ENCODE data around the gene DCP1A. TPM values are rescaled to one million over a fixed set of nuclear protein-coding genes. Genes with fewer than 3 reads are reported as not detected.

DCP1A gene
- total and polyA plus RNA-seq, 9 of the 15 experiments (the other 6 are each of a cell fraction or from before 2014, with no cell fraction given): 6.6 to 33.7 (median 13.3) TPM

DNA sequence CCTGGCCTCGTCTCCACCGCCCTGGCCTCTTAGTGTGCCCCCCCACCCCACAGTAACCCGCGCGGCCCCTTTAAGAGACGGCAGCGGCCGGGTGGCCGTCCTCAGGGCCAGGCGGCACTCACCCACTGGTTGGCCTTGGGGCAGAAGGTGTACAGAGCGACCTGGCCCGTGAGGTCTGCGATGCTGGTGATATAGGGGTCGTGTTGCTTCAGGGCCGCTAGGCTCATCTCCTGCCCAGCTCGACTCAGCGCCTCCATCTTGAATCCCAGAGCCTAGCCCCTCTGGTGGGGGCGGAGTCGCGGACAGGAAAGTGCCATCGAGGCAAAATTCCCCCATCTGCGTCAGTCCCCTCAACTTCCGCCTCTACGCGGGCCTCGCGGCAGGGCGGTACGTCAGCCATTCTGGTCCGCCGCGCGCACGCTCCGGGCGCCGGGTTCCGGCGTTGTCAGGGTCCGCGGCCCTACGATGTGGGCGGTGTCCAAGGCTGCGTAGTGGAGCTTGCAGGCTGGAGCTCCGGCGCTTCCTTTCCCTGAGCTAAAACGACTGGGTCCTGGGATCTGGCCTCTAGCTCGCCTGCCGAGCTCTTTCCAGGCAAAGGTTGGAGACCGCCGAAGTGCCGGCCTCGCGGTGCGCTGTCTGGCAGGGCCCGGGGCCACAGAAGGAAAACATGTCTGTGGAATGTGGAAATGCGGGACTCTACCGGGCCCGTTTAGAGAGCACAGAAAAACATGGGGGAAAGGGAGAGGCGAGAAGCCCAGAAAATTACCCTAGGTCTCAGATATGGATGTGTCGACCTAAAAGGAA is at the start of gene DCP1A (continued):
- TF ChIP-seq SREBF2 (CRISPR knock-in tag; IDR thresholded peaks at IDR 0.05) (no peak), FOXA3 (CRISPR knock-in tag; conservative IDR thresholded peaks at IDR 0.05 in 1 of 2, IDR thresholded peaks at IDR 0.05 in 1 of 2) (0 out of 4 replicates have a peak, but pooled peaks of 1 of the 2 experiments have one; percentile 39), ESRRB (CRISPR knock-in tag; IDR thresholded peaks at IDR 0.05; ENCODE audit: borderline replicate concordance) (no peak), EZH2 (IDR thresholded peaks at IDR 0.05; ENCODE audit: borderline replicate concordance, low read depth, low read length) (no peak), ZBTB26 (CRISPR knock-in tag; IDR thresholded peaks at IDR 0.05) (no peak), FOXO4 (CRISPR knock-in tag; IDR thresholded peaks at IDR 0.05) (no peak), ZFP91 (CRISPR knock-in tag; IDR thresholded peaks at IDR 0.05) (peak; percentile 97), NFATC3 (IDR thresholded peaks at IDR 0.05) (no peak), CEBPB (tag; IDR thresholded peaks at IDR 0.05) (no peak), RFX5 (IDR thresholded peaks at IDR 0.05; ENCODE audit: low read depth, low read length) (no peak), MTA2 (IDR thresholded peaks at IDR 0.05; ENCODE audit: low read depth) (no peak), TAF1 (IDR thresholded peaks at IDR 0.05; ENCODE audit: control insufficient read depth, extremely low read depth, insufficient read depth, low read length, severe bottlenecking) (peak; percentile 95)
- TF ChIP-seq, protein P1, sequence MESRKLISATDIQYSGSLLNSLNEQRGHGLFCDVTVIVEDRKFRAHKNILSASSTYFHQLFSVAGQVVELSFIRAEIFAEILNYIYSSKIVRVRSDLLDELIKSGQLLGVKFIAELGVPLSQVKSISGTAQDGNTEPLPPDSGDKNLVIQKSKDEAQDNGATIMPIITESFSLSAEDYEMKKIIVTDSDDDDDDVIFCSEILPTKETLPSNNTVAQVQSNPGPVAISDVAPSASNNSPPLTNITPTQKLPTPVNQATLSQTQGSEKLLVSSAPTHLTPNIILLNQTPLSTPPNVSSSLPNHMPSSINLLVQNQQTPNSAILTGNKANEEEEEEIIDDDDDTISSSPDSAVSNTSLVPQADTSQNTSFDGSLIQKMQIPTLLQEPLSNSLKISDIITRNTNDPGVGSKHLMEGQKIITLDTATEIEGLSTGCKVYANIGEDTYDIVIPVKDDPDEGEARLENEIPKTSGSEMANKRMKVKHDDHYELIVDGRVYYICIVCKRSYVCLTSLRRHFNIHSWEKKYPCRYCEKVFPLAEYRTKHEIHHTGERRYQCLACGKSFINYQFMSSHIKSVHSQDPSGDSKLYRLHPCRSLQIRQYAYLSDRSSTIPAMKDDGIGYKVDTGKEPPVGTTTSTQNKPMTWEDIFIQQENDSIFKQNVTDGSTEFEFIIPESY (CRISPR knock-in tag; IDR thresholded peaks at IDR 0.05): peak; percentile 65
- TF ChIP-seq, protein P2, sequence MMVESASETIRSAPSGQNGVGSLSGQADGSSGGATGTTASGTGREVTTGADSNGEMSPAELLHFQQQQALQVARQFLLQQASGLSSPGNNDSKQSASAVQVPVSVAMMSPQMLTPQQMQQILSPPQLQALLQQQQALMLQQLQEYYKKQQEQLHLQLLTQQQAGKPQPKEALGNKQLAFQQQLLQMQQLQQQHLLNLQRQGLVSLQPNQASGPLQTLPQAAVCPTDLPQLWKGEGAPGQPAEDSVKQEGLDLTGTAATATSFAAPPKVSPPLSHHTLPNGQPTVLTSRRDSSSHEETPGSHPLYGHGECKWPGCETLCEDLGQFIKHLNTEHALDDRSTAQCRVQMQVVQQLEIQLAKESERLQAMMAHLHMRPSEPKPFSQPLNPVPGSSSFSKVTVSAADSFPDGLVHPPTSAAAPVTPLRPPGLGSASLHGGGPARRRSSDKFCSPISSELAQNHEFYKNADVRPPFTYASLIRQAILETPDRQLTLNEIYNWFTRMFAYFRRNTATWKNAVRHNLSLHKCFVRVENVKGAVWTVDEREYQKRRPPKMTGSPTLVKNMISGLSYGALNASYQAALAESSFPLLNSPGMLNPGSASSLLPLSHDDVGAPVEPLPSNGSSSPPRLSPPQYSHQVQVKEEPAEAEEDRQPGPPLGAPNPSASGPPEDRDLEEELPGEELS (CRISPR knock-in tag; IDR thresholded peaks at IDR 0.05; ENCODE audit: borderline replicate concordance): no peak; the same call in 1 of the 2 replicates
- TF ChIP-seq, protein P3, sequence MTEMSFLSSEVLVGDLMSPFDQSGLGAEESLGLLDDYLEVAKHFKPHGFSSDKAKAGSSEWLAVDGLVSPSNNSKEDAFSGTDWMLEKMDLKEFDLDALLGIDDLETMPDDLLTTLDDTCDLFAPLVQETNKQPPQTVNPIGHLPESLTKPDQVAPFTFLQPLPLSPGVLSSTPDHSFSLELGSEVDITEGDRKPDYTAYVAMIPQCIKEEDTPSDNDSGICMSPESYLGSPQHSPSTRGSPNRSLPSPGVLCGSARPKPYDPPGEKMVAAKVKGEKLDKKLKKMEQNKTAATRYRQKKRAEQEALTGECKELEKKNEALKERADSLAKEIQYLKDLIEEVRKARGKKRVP (CRISPR knock-in tag; IDR thresholded peaks at IDR 0.05): no peak

All from K562 (cell line).